ENCODE data around the gene DEXI.

GRCh38 chr16:10939649-10940234, 2.5 kb downstream of the DEXI start:
- TF ChIP-seq CTCF (IDR thresholded peaks at IDR 0.05) (no peak), POLR2AphosphoS5 (IDR thresholded peaks at IDR 0.05) (no peak)
